Neural progenitor cell (in vitro differentiated cells): ENCODE results near the gene KLHL15. TPM values are rescaled to one million over a fixed set of nuclear protein-coding genes. Genes with fewer than 3 reads are reported as not detected.
"Not testable (repeated sequence)": the region's sequence is repeated elsewhere in the genome, so short reads cannot be mapped to it uniquely, and the experiment has no call there.

Source experiments
- DNase-seq: peaks from one replicate; pipeline ENCODE4 v3.0.0-alpha.2; 2016; ENCODE audit warnings: low spot score
- H2AFZ ChIP-seq: fragments of 200-600 bp; sonication (generic); replicated peaks from 2 replicates; pipeline ENCODE4 v1.6.1; 2016; ENCODE audit warnings: antibody characterized with exemption
- H3F3A ChIP-seq: fragments of 200-600 bp; sonication (generic); 2 replicates; pipeline ENCODE4 v1.6.1; 2016; ENCODE audit warnings: antibody characterized with exemption, low read depth
- H3K27ac ChIP-seq: fragments of 200-600 bp; sonication (generic); 2 replicates; pipeline ENCODE4 v1.5.1; 2016; ENCODE audit warnings: mild to moderate bottlenecking
- H3K27me3 ChIP-seq: fragments of 200-600 bp; sonication (generic); 2 replicates; pipeline ENCODE4 v1.6.1; 2016; ENCODE audit warnings: mild to moderate bottlenecking, moderate library complexity
- H3K36me3 ChIP-seq: fragments of 200-600 bp; sonication (generic); 2 replicates; pipeline ENCODE4 v1.5.1; 2016
- H3K4me1 ChIP-seq: fragments of 200-600 bp; sonication (generic); 2 replicates; pipeline ENCODE4 v1.6.1; 2016; ENCODE audit warnings: mixed run types
- H3K4me2 ChIP-seq: fragments of 200-600 bp; sonication (generic); 2 replicates; pipeline ENCODE4 v1.6.1; 2016
- H3K4me3 ChIP-seq: fragments of 200-600 bp; sonication (generic); 2 replicates; pipeline ENCODE4 v1.5.1; 2016
- H3K79me2 ChIP-seq: fragments of 200-600 bp; sonication (generic); 2 replicates; pipeline ENCODE4 v1.6.1; 2016; ENCODE audit warnings: low read depth
- H3K9ac ChIP-seq: fragments of 200-600 bp; sonication (generic); 2 replicates; pipeline ENCODE4 v1.6.1; 2016
- H3K9me3 ChIP-seq: fragments of 200-600 bp; sonication (generic); 2 replicates; pipeline ENCODE4 v1.5.1; 2016; ENCODE audit warnings: low read depth
- H4K20me1 ChIP-seq: fragments of 200-600 bp; sonication (generic); 2 replicates; pipeline ENCODE4 v1.6.1; 2016; ENCODE audit warnings: low read depth
- H3K27ac Mint-ChIP-seq: 3 replicates; pipeline ENCODE4 v1.8.0; 2021; ENCODE audit warnings: mixed read lengths
- H3K27me3 Mint-ChIP-seq: 2 replicates; pipeline ENCODE4 v1.8.0; 2022; ENCODE audit warnings: low read depth, mild to moderate bottlenecking, inconsistent platforms, moderate library complexity, mixed read lengths; ENCODE audit not compliant: insufficient read depth
- H3K36me3 Mint-ChIP-seq: 3 replicates; pipeline ENCODE4 v1.8.0; 2021; ENCODE audit warnings: mixed read lengths
- H3K4me1 Mint-ChIP-seq: 3 replicates; pipeline ENCODE4 v1.8.0; 2021; ENCODE audit warnings: mixed read lengths
- H3K4me3 Mint-ChIP-seq: 3 replicates; pipeline ENCODE4 v1.8.0; 2021; ENCODE audit warnings: mild to moderate bottlenecking, moderate library complexity, mixed read lengths
- H3K9me3 Mint-ChIP-seq: 3 replicates; pipeline ENCODE4 v1.8.0; 2020; ENCODE audit warnings: mixed read lengths
- CTCF ChIP-seq: fragments of 200-600 bp; sonication (generic); IDR thresholded peaks from 2 replicates; pipeline ENCODE4 v1.5.1; 2017; ENCODE audit warnings: antibody characterized with exemption, mild to moderate bottlenecking
- EZH2 ChIP-seq: fragments of 200-600 bp; sonication (generic); IDR thresholded peaks from 2 replicates; pipeline ENCODE4 v1.6.1; 2017; ENCODE audit warnings: antibody characterized with exemption, mild to moderate bottlenecking, moderate library complexity
- EZH2phosphoT487 ChIP-seq: fragments of 200-600 bp; sonication (generic); IDR thresholded peaks from 2 replicates; pipeline ENCODE4 v1.6.1; 2017; ENCODE audit warnings: antibody characterized with exemption
- total RNA-seq: library from RNA; depleted of rRNA; stranded (reverse); fragments of >200 nt; gene quantifications from 2 replicates; pipeline ENCODE4 v1.2.3, GENCODE V29; 2015; ENCODE audit warnings: low replicate concordance

KLHL15 gene
- total RNA-seq, 1 donor from 2014 or later: 46.9 TPM

- Histone ChIP-seq H3K9ac (no peak overlapping the region), H3K4me2 (no peak overlapping the region), H3K9me3 (no peaks in the 10 kb centered on the region), H2AFZ (peak overlapping the region; percentile 83), H3K27me3 (no peaks in the 10 kb centered on the region), H3K4me3 (no peak overlapping the region), H3K36me3 (peaks cover 18% of the 10 kb centered on the region), H3K79me2 (no peaks in the 10 kb centered on the region), H4K20me1 (peaks cover 5% of the 10 kb centered on the region), H3F3A (peaks cover 22% of the 10 kb centered on the region), H3K27ac (peak overlapping the region; percentile 98), H3K4me1 (no peaks in the 10 kb centered on the region)
- Mint-ChIP-seq H3K4me3 (no peak overlapping the region), H3K9me3 (no peaks in the 10 kb centered on the region), H3K36me3 (peaks cover 9% of the 10 kb centered on the region), H3K27ac (peak overlapping the region; percentile 100), H3K4me1 (peaks cover 11% of the 10 kb centered on the region), H3K27me3 (peaks cover 2% of the 10 kb centered on the region)
- TF ChIP-seq EZH2: no peak
- TF ChIP-seq EZH2phosphoT487: no peak
- no peak for TF ChIP-seq CTCF
- DNase-seq: no peak
Measured at GRCh38 chrX:24055043-24055356, 28.0 kb upstream of the KLHL15 start.

GRCh38 chrX:24054182-24055042 is 27.4 kb upstream of the KLHL15 start, which contains the start of gene EIF2S3:
Gene EIF2S3, plus strand, starts transcription at chrX:24054956. Its CDS starts 13 bp downstream, at chrX:24054969.
- H3F3A ChIP-seq: peaks cover 22% of the 10 kb centered on the region
- H2AFZ ChIP-seq: peak within 1 kb of the TSS; percentile 83
- peak; percentile 96 for DNase-seq

GRCh38 chrX:24050522-24051318 is 23.7 kb upstream of the KLHL15 start:
- DNase-seq, H4K20me1 ChIP-seq, H3K4me1 ChIP-seq, H3K79me2 ChIP-seq, H3K36me3 ChIP-seq, H3K36me3 Mint-ChIP-seq, H3K9ac ChIP-seq, H3K4me1 Mint-ChIP-seq, H3K9me3 Mint-ChIP-seq, H3K27ac ChIP-seq, H3K4me2 ChIP-seq, H3K9me3 ChIP-seq, H3K27me3 Mint-ChIP-seq, H3K27me3 ChIP-seq, H3K4me3 ChIP-seq: not testable (repeated sequence)
- H3K4me3 Mint-ChIP-seq: peak overlapping the region; percentile 14
- peak overlapping the region; percentile 15 for H2AFZ ChIP-seq
- H3F3A ChIP-seq: peaks cover 14% of the 10 kb centered on the region
- H3K27ac Mint-ChIP-seq: peak overlapping the region; percentile 68

More at GRCh38 chrX:24054182-24055042, 27.4 kb upstream of the KLHL15 start, which contains the start of gene EIF2S3:
- Histone ChIP-seq H3K4me1 (no peaks in the 10 kb centered on the region), H3K27ac (peak within 1 kb of the TSS; percentile 98), H3K4me2 (no peak within 1 kb of the TSS), H3K4me3 (no peak within 1 kb of the TSS), H3K79me2 (no peaks in the 10 kb centered on the region), H3K9me3 (no peaks in the 10 kb centered on the region), H3K36me3 (peaks cover 12% of the 10 kb centered on the region), H4K20me1 (peaks cover 5% of the 10 kb centered on the region), H3K9ac (peak within 1 kb of the TSS; percentile 29), H3K27me3 (no peaks in the 10 kb centered on the region)
- H3K4me1 Mint-ChIP-seq: peaks cover 11% of the 10 kb centered on the region
- H3K36me3 Mint-ChIP-seq: peaks cover 5% of the 10 kb centered on the region
- H3K27me3 Mint-ChIP-seq: peaks cover 2% of the 10 kb centered on the region
- H3K27ac Mint-ChIP-seq: peak within 1 kb of the TSS; percentile 100
- TF ChIP-seq CTCF (peak; percentile 82), EZH2phosphoT487 (no peak), EZH2 (no peak)
- no peaks in the 10 kb centered on the region for H3K9me3 Mint-ChIP-seq
- H3K4me3 Mint-ChIP-seq: no peak within 1 kb of the TSS

GRCh38 chrX:24049643-24050042 is 22.7 kb upstream of the KLHL15 start:
- H3K27me3 Mint-ChIP-seq, H3K79me2 ChIP-seq, H3K4me1 ChIP-seq, H3K9ac ChIP-seq, H3K27me3 ChIP-seq, H3K27ac ChIP-seq, DNase-seq, H3K27ac Mint-ChIP-seq, H2AFZ ChIP-seq, H3K4me3 ChIP-seq, H3K9me3 ChIP-seq, H3K4me3 Mint-ChIP-seq, H3K4me1 Mint-ChIP-seq, H4K20me1 ChIP-seq, H3K36me3 ChIP-seq, H3K4me2 ChIP-seq, H3K36me3 Mint-ChIP-seq, H3K9me3 Mint-ChIP-seq: not testable (repeated sequence)
- H3F3A ChIP-seq: peaks cover 18% of the 10 kb centered on the region

- H3K4me1 Mint-ChIP-seq, H3K9me3 Mint-ChIP-seq, H3K27me3 Mint-ChIP-seq, H4K20me1 ChIP-seq, DNase-seq, H3K27me3 ChIP-seq, H3K4me1 ChIP-seq, H3K27ac ChIP-seq, H2AFZ ChIP-seq, H3K4me3 Mint-ChIP-seq, H3K9ac ChIP-seq, H3K36me3 ChIP-seq, H3K4me2 ChIP-seq, H3F3A ChIP-seq, H3K79me2 ChIP-seq, H3K9me3 ChIP-seq, H3K4me3 ChIP-seq, H3K27ac Mint-ChIP-seq, H3K36me3 Mint-ChIP-seq: not testable (repeated sequence)
Measured at GRCh38 chrX:24046060-24046459, 19.1 kb upstream of the KLHL15 start.
